Measurements from ENCODE around the gene KLF6. TPM values are rescaled to one million over a fixed set of nuclear protein-coding genes. Genes with fewer than 3 reads are reported as not detected.

Gene KLF6
- total RNA-seq, 1 donor from 2014 or later = 319 TPM

- H3K4me3 ChIP-seq (ENCODE audit: insufficient read depth, low read depth, low read length) = no peak overlapping the region
- H2AFZ ChIP-seq (ENCODE audit: low read depth, low read length) = no peak overlapping the region
- H3K4me2 ChIP-seq (ENCODE audit: low read length) = no peak overlapping the region
- FAIRE-seq (no peak), DNase-seq (ENCODE audit: low read depth) (no peak)
- Mint-ChIP-seq H3K9me3 (ENCODE audit: unreplicated experiment) (no peaks in the 10 kb centered on the region), H3K4me1 (ENCODE audit: low read depth, unreplicated experiment) (peaks cover 64% of the 10 kb centered on the region), H3K4me3 (ENCODE audit: unreplicated experiment) (no peak overlapping the region), H3K27ac (ENCODE audit: unreplicated experiment) (no peak overlapping the region), H3K36me3 (ENCODE audit: low read depth, unreplicated experiment) (no peaks in the 10 kb centered on the region), H3K27me3 (ENCODE audit: low read depth, unreplicated experiment) (no peaks in the 10 kb centered on the region)
- no peak overlapping the region for H3K27ac ChIP-seq (ENCODE audit: low read depth, low read length)
- no peaks in the 10 kb centered on the region for H3K79me2 ChIP-seq (ENCODE audit: insufficient read depth, low read length)
- H3K27me3 ChIP-seq (ENCODE audit: insufficient read depth, low read length) = no peaks in the 10 kb centered on the region
- no peaks in the 10 kb centered on the region for H3K9me3 ChIP-seq (ENCODE audit: insufficient read depth, low read depth, low read length)
- H3K9ac ChIP-seq (ENCODE audit: low read length) = no peak overlapping the region
- no peak for TF ChIP-seq EZH2 (IDR thresholded peaks at IDR 0.05; ENCODE audit: insufficient read depth, low read length)
- no peak for TF ChIP-seq CTCF (IDR thresholded peaks at IDR 0.05; ENCODE audit: insufficient read depth, low read depth, low read length)
- H3K36me3 ChIP-seq (ENCODE audit: insufficient read depth, low read length) = no peaks in the 10 kb centered on the region
- peaks cover 47% of the 10 kb centered on the region for H3K4me1 ChIP-seq (ENCODE audit: insufficient read depth, low read length)
- no peaks in the 10 kb centered on the region for H4K20me1 ChIP-seq (ENCODE audit: insufficient read depth, low read length)
Observed at GRCh38 chr10:3760083-3760482, 24.9 kb downstream of the KLF6 start.

GRCh38 chr10:3759397-3759796 lies 25.6 kb downstream of the KLF6 start:
- H4K20me1 ChIP-seq (ENCODE audit: insufficient read depth, low read length) = no peaks in the 10 kb centered on the region
- no peak overlapping the region for H3K4me3 ChIP-seq (ENCODE audit: insufficient read depth, low read depth, low read length)
- H3K4me3 Mint-ChIP-seq (ENCODE audit: unreplicated experiment) = no peak overlapping the region
- H3K36me3 ChIP-seq (ENCODE audit: insufficient read depth, low read length) = no peaks in the 10 kb centered on the region
- TF ChIP-seq CTCF (IDR thresholded peaks at IDR 0.05; ENCODE audit: insufficient read depth, low read depth, low read length) = no peak
- TF ChIP-seq EZH2 (IDR thresholded peaks at IDR 0.05; ENCODE audit: insufficient read depth, low read length) = no peak
- H3K9me3 ChIP-seq (ENCODE audit: insufficient read depth, low read depth, low read length) = no peaks in the 10 kb centered on the region
- peaks cover 46% of the 10 kb centered on the region for H3K4me1 ChIP-seq (ENCODE audit: insufficient read depth, low read length)
- no peak overlapping the region for H3K4me2 ChIP-seq (ENCODE audit: low read length)
- H3K36me3 Mint-ChIP-seq (ENCODE audit: low read depth, unreplicated experiment) = no peaks in the 10 kb centered on the region
- no peak for FAIRE-seq
- no peak overlapping the region for H3K27ac ChIP-seq (ENCODE audit: low read depth, low read length)
- no peaks in the 10 kb centered on the region for H3K27me3 ChIP-seq (ENCODE audit: insufficient read depth, low read length)
- peaks cover 60% of the 10 kb centered on the region for H3K4me1 Mint-ChIP-seq (ENCODE audit: low read depth, unreplicated experiment)
- no peak overlapping the region for H3K27ac Mint-ChIP-seq (ENCODE audit: unreplicated experiment)
- no peak overlapping the region for H3K9ac ChIP-seq (ENCODE audit: low read length)
- DNase-seq (ENCODE audit: low read depth) = no peak
- H3K27me3 Mint-ChIP-seq (ENCODE audit: low read depth, unreplicated experiment) = no peaks in the 10 kb centered on the region
- H3K9me3 Mint-ChIP-seq (ENCODE audit: unreplicated experiment) = no peaks in the 10 kb centered on the region
- no peaks in the 10 kb centered on the region for H3K79me2 ChIP-seq (ENCODE audit: insufficient read depth, low read length)
- H2AFZ ChIP-seq (ENCODE audit: low read depth, low read length) = no peak overlapping the region

GRCh38 chr10:3758491-3758970 lies 26.5 kb downstream of the KLF6 start:
- Mint-ChIP-seq H3K4me3 (ENCODE audit: unreplicated experiment) (no peak overlapping the region), H3K27ac (ENCODE audit: unreplicated experiment) (no peak overlapping the region)
- H3K9ac ChIP-seq (ENCODE audit: low read length) = no peak overlapping the region

More at GRCh38 chr10:3758491-3758970, 26.5 kb downstream of the KLF6 start:
- no peak for TF ChIP-seq CTCF (IDR thresholded peaks at IDR 0.05; ENCODE audit: insufficient read depth, low read depth, low read length)
- no peak for TF ChIP-seq EZH2 (IDR thresholded peaks at IDR 0.05; ENCODE audit: insufficient read depth, low read length)
- H2AFZ ChIP-seq (ENCODE audit: low read depth, low read length) = no peak overlapping the region
- no peak overlapping the region for H3K4me2 ChIP-seq (ENCODE audit: low read length)
- Mint-ChIP-seq H3K36me3 (ENCODE audit: low read depth, unreplicated experiment) (no peaks in the 10 kb centered on the region), H3K9me3 (ENCODE audit: unreplicated experiment) (no peaks in the 10 kb centered on the region), H3K4me1 (ENCODE audit: low read depth, unreplicated experiment) (peaks cover 54% of the 10 kb centered on the region), H3K27me3 (ENCODE audit: low read depth, unreplicated experiment) (no peaks in the 10 kb centered on the region)
- H3K27me3 ChIP-seq (ENCODE audit: insufficient read depth, low read length) = no peaks in the 10 kb centered on the region
- H3K4me3 ChIP-seq (ENCODE audit: insufficient read depth, low read depth, low read length) = no peak overlapping the region
- FAIRE-seq (no peak), DNase-seq (ENCODE audit: low read depth) (no peak)
- H4K20me1 ChIP-seq (ENCODE audit: insufficient read depth, low read length) = no peaks in the 10 kb centered on the region
- H3K9me3 ChIP-seq (ENCODE audit: insufficient read depth, low read depth, low read length) = no peaks in the 10 kb centered on the region
- no peaks in the 10 kb centered on the region for H3K79me2 ChIP-seq (ENCODE audit: insufficient read depth, low read length)
- H3K27ac ChIP-seq (ENCODE audit: low read depth, low read length) = no peak overlapping the region
- peaks cover 37% of the 10 kb centered on the region for H3K4me1 ChIP-seq (ENCODE audit: insufficient read depth, low read length)
- H3K36me3 ChIP-seq (ENCODE audit: insufficient read depth, low read length) = no peaks in the 10 kb centered on the region

Measured in astrocyte (in vitro differentiated cells and primary cell).